HepG2 (cell line): ENCODE data around the gene BIRC6. TPM values are rescaled to one million over a fixed set of nuclear protein-coding genes. Genes with fewer than 3 reads are reported as not detected.

Experiments
- ATF7 ChIP-seq, 2 experiments: fragments of 450-650 bp in 1 of 2; sonication (generic) in 1 of 2; formaldehyde crosslinking in 1 of 2; IDR thresholded peaks; 2 replicates each; pipeline versions ENCODE4 v1.4.0 to v1.6.1; 2016 to 2020; ENCODE audit warnings: antibody characterized with exemption in 1 of 2, mild to moderate bottlenecking in 1 of 2, missing genetic modification reagents in 1 of 2
- ELF4 ChIP-seq: sonication (generic); formaldehyde crosslinking; IDR thresholded peaks from 2 replicates; pipeline ENCODE4 v1.5.0; 2020; ENCODE audit warnings: missing genetic modification reagents, mild to moderate bottlenecking, moderate library complexity, borderline replicate concordance
- GMEB1 ChIP-seq: sonication (generic); formaldehyde crosslinking; IDR thresholded peaks from 2 replicates; pipeline ENCODE4 v1.5.1; 2020; ENCODE audit warnings: missing genetic modification reagents, mild to moderate bottlenecking, borderline replicate concordance
- GTF3A ChIP-seq: sonication (generic); formaldehyde crosslinking; conservative IDR thresholded peaks from 2 replicates; pipeline ENCODE4 v1.4.0; 2020; ENCODE audit warnings: mild to moderate bottlenecking, missing genetic modification reagents
- KDM5A ChIP-seq: fragments of 200-600 bp; sonication (generic); IDR thresholded peaks from 2 replicates; pipeline ENCODE4 v1.7.0; 2018; ENCODE audit warnings: antibody characterized with exemption, mild to moderate bottlenecking, low read length, borderline replicate concordance
- KMT2A ChIP-seq: sonication (generic); formaldehyde crosslinking; IDR thresholded peaks from 2 replicates; pipeline ENCODE4 v1.4.0; 2020; ENCODE audit warnings: missing genetic modification reagents
- POLR2AphosphoS2 ChIP-seq: IDR thresholded peaks from 2 replicates; pipeline ENCODE4 v1.6.1; 2011; ENCODE audit warnings: low read depth, low read length, improper control_type of control experiment
- STAT6 ChIP-seq: sonication (generic); formaldehyde crosslinking; IDR thresholded peaks from 2 replicates; pipeline ENCODE4 v1.4.0; 2020; ENCODE audit warnings: missing genetic modification reagents, mild to moderate bottlenecking, borderline replicate concordance
- ZNF142 ChIP-seq: sonication (generic); formaldehyde crosslinking; IDR thresholded peaks from 2 replicates; pipeline ENCODE4 v1.4.0; 2020; ENCODE audit warnings: missing genetic modification reagents
- ZNF264 ChIP-seq: sonication (generic); formaldehyde crosslinking; IDR thresholded peaks from 2 replicates; pipeline ENCODE4 v1.4.0; 2020; ENCODE audit warnings: missing genetic modification reagents
- ZNF550 ChIP-seq: sonication (generic); formaldehyde crosslinking; IDR thresholded peaks from 2 replicates; pipeline ENCODE4 v1.4.0; 2020; ENCODE audit warnings: mild to moderate bottlenecking, missing genetic modification reagents, borderline replicate concordance
- ZNF703 ChIP-seq: sonication (generic); formaldehyde crosslinking; IDR thresholded peaks from 2 replicates; pipeline ENCODE4 v1.5.1; 2020; ENCODE audit warnings: missing genetic modification reagents, mild to moderate bottlenecking, moderate library complexity, borderline replicate concordance
- polyA plus RNA-seq, 8 experiments: library from polyadenylated mRNA; depleted of rRNA in 3 of 8; stranded (reverse) in 7 of 8; unstranded in 1 of 8; fragments of >200 nt; fragmentation: Illumina TruSeq in 4 of 8; extraction: Trizol in 4 of 8; gene quantifications; 2 replicates each; pipeline versions ENCODE4 v1.2.1 to v1.2.3, GENCODE V29; 2011 to 2016; ENCODE audit warnings: low read depth in 4 of 8, missing spikeins in 1 of 8, mixed read lengths in 1 of 8; ENCODE audit not compliant: insufficient read depth in 1 of 8
- total RNA-seq, 5 experiments: library from RNA; depleted of rRNA; stranded (reverse); fragments of >200 nt; fragmentation: Illumina TruSeq; extraction: Trizol; gene quantifications; 2 replicates each; pipeline ENCODE4 v1.2.3, GENCODE V29; 2016; ENCODE audit warnings: low read depth in 1 of 5
- TF ChIP-seq, protein P1 (sequence below): sonication (generic); formaldehyde crosslinking; IDR thresholded peaks from 2 replicates; pipeline ENCODE4 v1.4.0; 2020; ENCODE audit warnings: mild to moderate bottlenecking, missing genetic modification reagents, borderline replicate concordance

BIRC6 gene
- total and polyA plus RNA-seq, 2 of the 13 experiments (the other 11 are each of a cell fraction or from before 2014, with no cell fraction given) = 65.6 to 120 TPM

DNA sequence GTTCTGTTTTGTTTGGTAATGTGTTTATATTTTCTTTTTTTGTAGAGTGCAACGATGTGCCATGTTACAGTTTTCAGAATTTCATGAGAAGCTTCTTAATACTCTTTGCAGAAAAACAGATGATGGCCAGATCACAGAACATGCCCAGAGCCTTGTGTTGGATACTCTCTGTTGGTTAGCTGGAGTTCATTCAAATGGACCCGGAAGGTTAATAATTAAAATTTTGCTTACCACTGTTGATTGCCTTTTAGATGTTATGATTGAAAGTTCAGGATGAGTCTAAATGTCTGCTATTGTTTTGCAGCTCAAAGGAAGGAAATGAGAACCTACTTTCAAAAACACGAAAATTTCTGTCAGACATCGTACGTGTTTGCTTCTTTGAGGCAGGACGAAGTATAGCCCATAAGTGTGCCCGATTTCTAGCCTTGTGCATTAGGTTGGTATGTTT is 85.2 kb downstream of the BIRC6 start (continued):
- TF ChIP-seq, protein P1, sequence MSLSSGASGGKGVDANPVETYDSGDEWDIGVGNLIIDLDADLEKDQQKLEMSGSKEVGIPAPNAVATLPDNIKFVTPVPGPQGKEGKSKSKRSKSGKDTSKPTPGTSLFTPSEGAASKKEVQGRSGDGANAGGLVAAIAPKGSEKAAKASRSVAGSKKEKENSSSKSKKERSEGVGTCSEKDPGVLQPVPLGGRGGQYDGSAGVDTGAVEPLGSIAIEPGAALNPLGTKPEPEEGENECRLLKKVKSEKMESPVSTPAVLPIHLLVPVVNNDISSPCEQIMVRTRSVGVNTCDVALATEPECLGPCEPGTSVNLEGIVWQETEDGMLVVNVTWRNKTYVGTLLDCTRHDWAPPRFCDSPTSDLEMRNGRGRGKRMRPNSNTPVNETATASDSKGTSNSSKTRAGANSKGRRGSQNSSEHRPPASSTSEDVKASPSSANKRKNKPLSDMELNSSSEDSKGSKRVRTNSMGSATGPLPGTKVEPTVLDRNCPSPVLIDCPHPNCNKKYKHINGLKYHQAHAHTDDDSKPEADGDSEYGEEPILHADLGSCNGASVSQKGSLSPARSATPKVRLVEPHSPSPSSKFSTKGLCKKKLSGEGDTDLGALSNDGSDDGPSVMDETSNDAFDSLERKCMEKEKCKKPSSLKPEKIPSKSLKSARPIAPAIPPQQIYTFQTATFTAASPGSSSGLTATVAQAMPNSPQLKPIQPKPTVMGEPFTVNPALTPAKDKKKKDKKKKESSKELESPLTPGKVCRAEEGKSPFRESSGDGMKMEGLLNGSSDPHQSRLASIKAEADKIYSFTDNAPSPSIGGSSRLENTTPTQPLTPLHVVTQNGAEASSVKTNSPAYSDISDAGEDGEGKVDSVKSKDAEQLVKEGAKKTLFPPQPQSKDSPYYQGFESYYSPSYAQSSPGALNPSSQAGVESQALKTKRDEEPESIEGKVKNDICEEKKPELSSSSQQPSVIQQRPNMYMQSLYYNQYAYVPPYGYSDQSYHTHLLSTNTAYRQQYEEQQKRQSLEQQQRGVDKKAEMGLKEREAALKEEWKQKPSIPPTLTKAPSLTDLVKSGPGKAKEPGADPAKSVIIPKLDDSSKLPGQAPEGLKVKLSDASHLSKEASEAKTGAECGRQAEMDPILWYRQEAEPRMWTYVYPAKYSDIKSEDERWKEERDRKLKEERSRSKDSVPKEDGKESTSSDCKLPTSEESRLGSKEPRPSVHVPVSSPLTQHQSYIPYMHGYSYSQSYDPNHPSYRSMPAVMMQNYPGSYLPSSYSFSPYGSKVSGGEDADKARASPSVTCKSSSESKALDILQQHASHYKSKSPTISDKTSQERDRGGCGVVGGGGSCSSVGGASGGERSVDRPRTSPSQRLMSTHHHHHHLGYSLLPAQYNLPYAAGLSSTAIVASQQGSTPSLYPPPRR = no peak
- TF ChIP-seq ATF7 (IDR thresholded peaks at IDR 0.05) = no peak
- no peak for TF ChIP-seq ATF7 (CRISPR knock-in tag; IDR thresholded peaks at IDR 0.05)
- TF ChIP-seq ZNF703 (CRISPR knock-in tag) = no peak
- no peak for TF ChIP-seq ZNF264
- no peak for TF ChIP-seq ZNF142 (CRISPR knock-in tag)
- no peak for TF ChIP-seq ZNF550 (CRISPR knock-in tag)
- no peak for TF ChIP-seq POLR2AphosphoS2
- no peak for TF ChIP-seq ELF4 (CRISPR knock-in tag)
- TF ChIP-seq GMEB1 = no peak; the same call in 1 of the 2 replicates
- TF ChIP-seq KMT2A (CRISPR knock-in tag) = peak; percentile 63; the same call in 1 of the 2 replicates
- TF ChIP-seq KDM5A = no peak
- TF ChIP-seq STAT6 (CRISPR knock-in tag) = 0 out of 2 replicates have a peak, but pooled peaks have one; percentile 39
- TF ChIP-seq GTF3A (CRISPR knock-in tag) = no peak
